SK-N-SH (cell line): Measurements from ENCODE around the gene EVI2A.

Experiments used
- CTCF ChIP-seq: fragments of 200-600 bp; sonication (generic); IDR thresholded peaks from 2 replicates; pipeline ENCODE4 v1.6.1; 2017; ENCODE audit warnings: antibody characterized with exemption, mild to moderate bottlenecking, moderate library complexity
- EZH2phosphoT487 ChIP-seq: fragments of 200-600 bp; sonication (generic); IDR thresholded peaks from 2 replicates; pipeline ENCODE4 v1.6.1; 2017; ENCODE audit warnings: low read depth, mixed run types, mild to moderate bottlenecking, antibody characterized with exemption, moderate library complexity, borderline replicate concordance
- FOXJ3 ChIP-seq: sonication (generic); formaldehyde crosslinking; IDR thresholded peaks from 2 replicates; pipeline ENCODE4 v1.5.1; 2020; ENCODE audit warnings: mild to moderate bottlenecking, missing genetic modification reagents
- FOXM1 ChIP-seq: IDR thresholded peaks from 2 replicates; pipeline ENCODE4 v1.4.0; 2012; ENCODE audit warnings: low read depth, mild to moderate bottlenecking
- MEF2A ChIP-seq: IDR thresholded peaks from 2 replicates; pipeline ENCODE4 v1.4.0; 2012; ENCODE audit warnings: low read depth, borderline replicate concordance
- NFIC ChIP-seq: IDR thresholded peaks from 2 replicates; pipeline ENCODE4 v1.4.0; 2012; ENCODE audit warnings: borderline replicate concordance
- RXRA ChIP-seq: IDR thresholded peaks from 2 replicates; pipeline ENCODE4 v1.4.0; 2012; ENCODE audit warnings: low read depth, mild to moderate bottlenecking, borderline replicate concordance
- SIN3A ChIP-seq: IDR thresholded peaks from 2 replicates; pipeline ENCODE4 v1.6.1; 2012; ENCODE audit warnings: low read depth, mild to moderate bottlenecking, low read length, moderate library complexity, borderline replicate concordance
- SMC3 ChIP-seq: IDR thresholded peaks from 2 replicates; pipeline ENCODE4 v1.6.1; 2012; ENCODE audit warnings: low read depth, low read length, improper control_type of control experiment
- TAF1 ChIP-seq: IDR thresholded peaks from 2 replicates; pipeline ENCODE4 v1.6.1; 2012; ENCODE audit warnings: low read depth, mild to moderate bottlenecking, low read length, moderate library complexity, borderline replicate concordance

DNA sequence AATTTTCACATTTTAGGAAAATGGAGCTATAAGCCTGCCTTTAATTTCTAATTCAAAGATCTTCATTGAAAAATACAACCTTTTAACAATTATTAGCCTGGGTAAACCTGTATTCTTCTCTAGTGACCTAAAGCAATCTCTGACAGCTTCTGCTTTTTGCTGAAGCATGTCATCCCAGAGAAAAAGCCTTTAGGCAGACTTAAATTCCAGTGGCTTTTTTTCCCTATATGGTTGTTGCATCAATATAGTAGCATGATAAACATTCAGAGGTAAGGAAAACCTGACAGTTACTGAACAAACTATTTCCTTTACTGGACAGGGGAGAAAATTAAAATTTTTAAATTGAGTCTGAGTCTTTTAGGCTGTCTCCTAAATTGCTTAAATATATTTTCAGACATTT lies 7.8 kb upstream of the EVI2A start:
- TF ChIP-seq CTCF (no peak), SMC3 (no peak), FOXM1 (no peak), FOXJ3 (no peak), MEF2A (no peak), SIN3A (no peak), TAF1 (no peak), NFIC (no peak), EZH2phosphoT487 (no peak), RXRA (no peak)
